HG02852 (cell line): Measurements from ENCODE around the gene MBP.
"Not testable (repeated sequence)": the region's sequence is repeated elsewhere in the genome, so short reads cannot be mapped to it uniquely, and the experiment has no call there.

Experiments used
- ATAC-seq: cut with Tn5 transposase; IDR thresholded peaks from one replicate; pipeline ENCODE4 v1.9.1; 2021; ENCODE audit warnings: mild to moderate bottlenecking, moderate library complexity; ENCODE audit not compliant: unreplicated experiment

Gene MBP

DNA sequence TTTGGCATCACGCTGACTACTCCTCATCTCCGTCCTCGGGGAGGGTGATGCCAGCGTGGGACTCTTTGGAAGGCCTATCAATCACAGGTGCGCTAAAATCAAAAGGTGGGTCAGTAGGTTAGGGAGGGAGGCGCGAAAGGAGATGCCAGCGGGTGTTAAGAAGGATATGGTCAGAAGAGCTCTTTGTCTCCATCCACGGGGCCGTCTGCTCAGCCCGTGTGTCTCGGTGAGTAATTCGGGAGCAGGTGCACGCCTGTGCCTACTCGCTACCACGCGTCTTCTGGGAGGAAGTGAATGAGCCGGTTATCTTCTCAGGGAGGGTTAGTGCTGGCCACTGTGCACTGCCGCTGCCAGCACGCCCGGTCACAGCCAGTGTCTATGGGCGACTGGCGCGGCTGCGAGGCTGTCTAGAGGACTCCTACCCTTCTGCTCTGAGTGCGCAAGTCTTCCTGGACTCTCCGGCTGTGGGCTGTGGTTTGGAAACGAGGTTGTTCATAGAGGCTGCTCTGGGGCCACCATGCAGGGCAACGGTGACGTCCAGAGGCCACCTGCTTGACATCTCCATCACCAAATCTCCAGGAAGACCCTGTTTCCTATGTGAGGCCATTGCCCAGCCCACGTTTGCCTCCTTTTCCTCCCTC is 153.4 kb downstream of the MBP start:
- ATAC-seq, result no peak

DNA sequence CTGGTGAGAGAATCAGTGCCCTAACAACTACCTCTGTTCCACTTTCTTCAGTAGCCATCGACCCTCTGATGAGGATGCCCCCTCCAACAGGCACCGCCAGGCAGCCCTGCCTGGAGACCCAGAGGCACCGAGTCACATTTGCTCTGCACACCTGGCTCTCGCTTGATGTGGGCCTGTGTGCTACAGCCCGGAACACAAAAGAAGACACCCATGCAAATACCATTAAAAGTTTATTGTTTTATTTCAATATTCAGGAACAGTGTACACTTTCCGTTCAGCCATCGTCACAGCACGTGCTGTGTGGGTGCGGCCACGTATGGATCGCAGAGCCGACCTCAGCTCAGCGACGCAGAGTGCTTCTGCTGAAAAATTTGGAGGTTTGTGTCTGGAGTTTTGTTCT is 154.0 kb downstream of the MBP start:
- no peak for ATAC-seq

DNA sequence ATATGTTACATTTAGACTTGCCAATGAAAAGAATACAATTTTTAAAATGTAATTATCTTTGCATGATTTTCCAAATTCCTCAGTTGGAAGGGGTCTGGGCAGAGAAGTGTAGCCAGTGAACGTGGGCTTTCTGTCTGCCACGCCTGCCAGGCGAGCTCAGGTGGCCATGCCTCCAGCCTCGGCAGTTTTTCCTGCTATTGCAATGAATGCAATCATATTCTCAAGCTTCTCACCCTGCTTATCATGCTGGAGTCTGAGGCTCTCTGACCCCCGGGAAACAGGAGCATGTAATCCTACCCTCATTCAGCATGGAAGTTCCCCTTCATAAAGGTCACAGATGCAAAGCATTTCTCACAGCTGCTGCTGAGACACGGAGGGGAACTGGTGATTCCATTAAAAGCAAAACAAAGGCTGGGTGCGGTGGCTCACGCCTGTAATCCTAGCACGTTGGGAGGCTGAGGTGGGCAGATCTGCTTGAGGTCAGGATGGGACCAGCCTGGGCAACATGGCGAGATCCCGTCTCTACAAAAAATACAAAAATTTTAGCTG is 154.8 kb downstream of the MBP start:
- no peak for ATAC-seq

DNA sequence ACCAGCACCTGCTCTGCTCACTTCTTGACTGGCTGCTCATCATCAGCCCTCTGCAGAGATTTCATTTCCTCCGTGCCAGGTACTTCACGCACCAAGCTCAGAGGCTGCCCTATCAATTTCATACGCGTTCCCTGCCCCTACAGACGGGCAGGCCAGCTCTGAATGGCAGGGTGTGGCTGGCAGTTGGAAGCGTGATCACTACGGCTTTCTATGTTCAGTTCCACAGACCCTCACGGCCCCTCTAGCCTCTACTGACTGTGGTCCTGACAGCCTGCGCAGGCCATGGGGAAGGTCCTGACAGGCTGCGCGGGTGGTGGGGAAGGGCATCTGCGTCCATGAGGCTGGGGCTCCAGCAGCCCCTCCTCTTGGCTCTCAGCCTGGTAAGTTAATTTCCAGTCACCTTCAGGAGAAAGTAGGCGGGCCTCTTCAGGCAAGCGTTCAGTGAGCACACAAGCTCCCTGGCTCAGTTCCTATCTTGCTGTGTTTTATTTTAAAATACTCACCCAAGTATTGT is 155.4 kb downstream of the MBP start:
- ATAC-seq, result no peak

DNA sequence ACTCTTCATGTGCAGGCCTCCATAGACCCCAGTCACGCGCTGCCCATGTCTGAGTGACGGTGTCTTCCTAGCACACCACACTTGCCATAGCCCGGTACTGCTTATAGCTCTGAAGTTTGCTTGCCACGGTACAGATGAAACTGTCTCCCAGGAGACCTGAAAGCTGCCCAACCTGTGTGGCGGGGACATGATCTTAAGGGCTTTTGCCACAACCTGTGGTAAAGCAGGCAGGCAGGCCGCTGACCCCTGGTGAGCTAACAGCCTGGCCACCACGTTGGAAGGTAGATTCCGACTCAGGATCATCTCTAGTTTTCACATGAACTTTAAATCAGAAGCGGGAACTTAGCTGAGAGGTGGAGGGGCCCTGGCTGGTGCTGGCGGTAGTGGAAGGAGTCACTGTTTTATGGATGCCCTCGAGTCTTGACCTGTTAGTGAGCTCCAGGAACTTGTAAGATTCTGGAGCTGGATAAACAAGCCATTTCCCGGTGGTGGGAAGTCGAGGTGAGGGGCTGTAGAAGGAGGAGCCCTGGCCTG is 156.9 kb downstream of the MBP start:
- no peak for ATAC-seq

DNA sequence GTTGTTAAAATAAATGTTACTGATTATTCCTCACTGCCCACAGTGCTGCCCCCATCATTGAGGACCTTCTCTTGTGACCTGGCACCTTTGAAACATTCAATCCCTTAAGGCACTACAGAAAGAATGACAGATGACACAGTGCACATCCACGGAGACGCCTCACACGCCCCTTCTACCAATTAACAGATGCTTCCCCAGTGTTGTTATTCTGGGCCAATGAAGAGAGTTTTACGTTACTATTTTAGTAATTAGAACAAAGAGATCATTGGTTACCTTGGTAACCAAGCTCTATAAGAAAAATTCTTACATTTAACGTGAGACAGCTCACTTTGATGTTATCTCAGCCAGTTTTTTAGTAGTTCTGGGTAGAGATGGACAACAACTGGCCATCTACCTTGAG is 158.2 kb downstream of the MBP start:
- no peak for ATAC-seq

DNA sequence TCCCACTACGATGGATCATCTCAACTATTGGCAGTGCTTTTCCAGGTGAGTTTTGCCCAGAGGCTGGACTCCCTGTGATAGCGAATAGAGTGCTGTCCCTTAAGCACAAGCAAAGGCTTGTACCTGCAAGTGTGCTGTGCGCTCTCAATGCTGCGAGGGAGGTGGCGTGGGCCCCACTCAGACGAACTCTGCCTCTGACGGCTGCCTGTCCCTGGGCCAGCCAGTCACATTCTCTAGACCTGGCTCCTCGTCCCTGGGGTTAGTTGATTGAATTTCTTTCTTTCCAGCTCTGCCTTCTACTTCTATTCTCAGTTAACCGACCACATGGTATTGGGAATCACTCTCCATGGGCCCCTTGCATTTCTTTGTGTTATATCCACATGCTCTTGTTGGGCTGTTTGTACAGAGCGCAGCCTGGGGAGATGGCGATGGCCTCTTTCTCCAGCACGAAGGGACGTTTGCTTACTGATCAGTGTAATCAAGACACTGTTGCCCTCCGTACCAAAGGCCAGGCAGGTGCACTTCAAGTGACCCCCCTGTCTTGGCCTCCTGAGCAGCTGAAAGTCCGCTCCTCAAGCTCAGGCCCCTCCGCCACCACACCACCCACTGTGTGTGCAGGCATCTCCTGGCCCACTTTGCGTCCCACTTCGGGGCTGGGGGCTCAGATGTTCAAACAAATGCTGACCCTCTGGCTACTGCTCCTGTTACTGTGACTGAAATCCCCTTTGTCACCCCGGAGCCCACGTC is 158.9 kb downstream of the MBP start:
- no peak for ATAC-seq

DNA sequence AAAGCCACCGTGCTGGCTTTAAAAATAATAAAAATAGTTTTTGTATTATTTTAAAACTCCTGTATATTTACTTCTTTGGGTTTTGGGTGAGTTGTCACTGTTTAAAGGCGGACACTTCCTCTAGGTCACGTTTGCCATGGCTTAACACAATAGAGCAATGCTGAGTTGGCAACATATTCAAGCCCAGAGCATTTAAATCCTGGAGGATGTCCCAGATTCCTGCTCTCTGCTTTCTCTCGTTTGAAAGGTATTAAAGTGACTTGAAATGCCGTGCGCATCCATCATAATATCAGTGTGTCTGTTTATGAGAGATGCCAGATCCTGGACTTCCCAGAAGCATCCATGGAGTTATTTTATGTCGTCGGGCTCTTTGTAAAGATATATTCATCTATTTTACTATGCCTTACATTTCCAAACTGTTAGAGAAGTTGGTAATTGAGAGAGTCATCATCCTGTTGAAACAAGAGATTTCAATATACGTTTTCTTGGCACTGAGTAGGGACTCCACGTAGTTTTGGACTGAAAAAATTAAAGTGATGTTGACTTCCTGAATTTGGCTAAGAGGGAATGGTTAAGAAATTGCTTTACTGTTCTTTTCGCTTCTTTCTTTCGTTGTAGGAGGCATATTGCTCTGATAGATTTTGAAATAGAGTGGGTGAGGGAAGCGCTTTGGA is 159.6 kb downstream of the MBP start:
- ATAC-seq, result no peak

DNA sequence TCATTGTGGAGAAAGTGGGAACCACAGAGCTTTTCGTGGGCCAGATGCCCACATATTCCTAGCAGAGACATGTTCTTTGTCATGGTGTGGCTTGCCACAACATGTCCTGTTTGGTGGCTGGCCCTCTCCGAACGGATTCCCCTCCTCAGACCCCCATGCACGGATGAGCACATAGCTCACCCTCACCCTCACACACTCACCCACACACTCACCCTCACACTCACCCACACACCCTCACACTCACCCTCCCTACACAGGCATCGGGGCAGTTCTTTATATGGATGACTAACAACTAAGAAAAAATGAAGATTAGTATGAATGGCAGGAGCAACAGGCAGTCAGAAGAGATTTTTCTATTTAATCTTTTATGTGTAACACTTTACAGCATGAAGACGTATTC is 160.3 kb downstream of the MBP start:
- no peak for ATAC-seq

DNA sequence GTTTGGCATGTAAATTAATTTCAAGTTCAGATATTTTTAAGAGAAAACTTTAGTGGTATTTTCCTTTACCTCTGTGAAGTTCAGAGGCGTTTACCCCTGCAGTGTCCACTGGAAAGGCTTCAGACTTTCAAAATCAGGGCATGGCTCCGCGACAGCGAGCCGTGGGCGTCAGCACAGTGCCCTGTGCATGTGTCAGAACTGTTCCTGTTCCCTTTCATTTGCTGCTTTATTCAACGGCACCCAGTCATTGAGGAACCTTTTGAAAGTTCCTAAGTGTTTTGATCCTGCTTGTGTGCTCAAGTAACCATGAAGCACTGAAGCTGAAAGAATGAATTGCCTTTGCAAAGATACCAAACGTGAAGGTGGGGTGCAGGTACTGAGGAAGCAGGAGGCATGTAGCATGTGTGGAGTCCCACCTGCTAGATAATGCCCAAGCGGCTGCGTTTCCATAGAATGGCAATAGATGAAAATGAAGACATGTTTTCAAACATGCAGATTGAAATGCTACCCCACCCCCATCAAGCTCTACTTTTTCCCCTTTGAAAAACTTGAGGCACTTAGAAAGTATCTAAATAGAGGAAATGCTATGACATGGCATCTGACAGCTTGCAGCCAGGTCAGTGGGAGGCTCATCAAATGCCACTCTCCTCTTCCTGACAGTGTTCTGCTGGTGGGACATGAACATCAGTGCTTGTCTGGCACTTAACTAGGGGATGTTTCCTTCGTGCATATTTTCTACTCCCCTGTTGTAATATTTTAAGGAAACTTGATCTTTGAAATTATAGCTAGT is 161.6 kb downstream of the MBP start:
- no peak for ATAC-seq

DNA sequence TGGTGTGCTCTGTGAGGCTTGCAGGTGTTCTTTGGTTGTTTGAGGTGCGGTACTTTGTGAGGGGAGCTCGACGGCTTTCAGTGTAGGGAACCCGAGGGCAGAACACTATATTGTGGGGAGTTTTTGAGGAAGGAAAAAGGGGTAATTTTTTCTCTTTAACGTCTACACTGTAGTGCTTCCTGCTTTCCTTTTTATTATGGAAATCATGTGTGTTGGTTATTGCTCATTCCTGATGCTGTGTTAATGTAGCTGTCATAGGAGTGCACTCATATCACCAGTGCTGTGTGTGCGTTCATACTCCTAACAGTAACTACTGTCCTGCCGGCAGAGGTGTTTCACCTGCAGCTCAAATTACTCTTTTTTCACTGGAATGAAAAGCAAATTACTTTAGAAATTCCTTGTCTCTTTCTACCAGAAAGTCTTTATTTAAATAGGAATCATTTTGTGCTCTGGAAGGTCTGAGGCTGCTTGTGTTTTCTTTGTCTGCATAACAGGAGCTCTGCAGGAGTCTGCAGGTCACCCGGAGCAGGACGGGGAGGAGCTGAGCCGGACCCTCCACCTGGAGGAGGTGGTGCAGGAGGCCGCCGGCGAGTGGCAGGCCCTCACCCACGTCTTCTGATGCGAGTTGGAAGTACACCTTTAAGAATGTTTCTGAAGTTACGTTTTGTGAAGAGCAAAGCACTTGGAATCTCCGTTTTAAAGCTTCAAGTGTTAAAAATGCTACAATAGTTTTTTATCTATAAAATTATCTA is 164.7 kb downstream of the MBP start:
- no peak for ATAC-seq

DNA sequence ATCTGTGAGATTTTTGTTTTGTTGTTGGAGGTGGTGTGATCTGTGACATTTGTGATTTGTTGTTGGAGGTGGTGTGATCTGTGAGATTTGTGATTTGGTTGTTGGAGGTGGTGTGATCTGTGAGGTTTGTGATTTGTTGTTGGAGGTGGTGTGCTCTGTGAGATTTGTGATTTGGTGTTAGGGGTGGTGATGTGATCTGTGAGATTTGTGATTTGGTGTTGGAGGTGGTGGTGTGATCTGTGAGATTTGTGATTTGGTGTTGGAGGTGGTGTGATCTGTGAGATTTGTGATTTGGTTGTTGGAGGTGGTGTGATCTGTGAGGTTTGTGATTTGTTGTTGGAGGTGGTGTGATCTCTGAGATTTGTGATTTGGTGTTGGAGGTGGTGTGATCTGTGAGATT is 165.3 kb downstream of the MBP start:
- ATAC-seq, result not testable (repeated sequence)

DNA sequence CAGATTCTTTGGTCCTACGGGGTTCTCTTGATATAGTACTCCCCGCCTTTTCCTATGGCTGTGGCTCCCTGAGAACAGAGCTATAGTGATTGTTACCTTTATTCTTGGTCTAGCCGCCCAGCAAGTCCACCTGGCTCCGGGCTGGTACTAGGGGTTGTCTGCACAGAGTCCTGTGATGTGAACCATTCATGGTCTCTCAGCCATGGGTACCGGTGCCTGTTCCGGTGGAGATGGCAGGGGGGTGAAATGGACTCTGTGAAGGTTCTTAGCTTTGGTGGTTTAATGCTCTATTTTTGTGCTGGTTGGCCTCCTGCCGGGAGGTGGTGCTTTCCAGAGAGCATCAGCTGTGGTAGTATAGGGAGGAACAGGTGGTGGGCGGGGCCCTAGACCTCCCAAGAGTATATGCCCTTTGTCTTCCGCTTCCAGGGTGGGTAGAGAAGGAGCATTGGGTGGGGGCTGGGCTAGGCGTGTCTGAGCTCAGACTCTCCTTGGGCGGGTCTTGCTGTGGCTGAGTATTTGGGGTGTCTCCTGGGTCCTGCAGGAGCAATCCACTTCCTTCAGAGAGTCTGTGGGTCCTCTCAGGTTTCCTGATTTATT is 166.9 kb downstream of the MBP start:
- ATAC-seq, result peak; percentile 58

DNA sequence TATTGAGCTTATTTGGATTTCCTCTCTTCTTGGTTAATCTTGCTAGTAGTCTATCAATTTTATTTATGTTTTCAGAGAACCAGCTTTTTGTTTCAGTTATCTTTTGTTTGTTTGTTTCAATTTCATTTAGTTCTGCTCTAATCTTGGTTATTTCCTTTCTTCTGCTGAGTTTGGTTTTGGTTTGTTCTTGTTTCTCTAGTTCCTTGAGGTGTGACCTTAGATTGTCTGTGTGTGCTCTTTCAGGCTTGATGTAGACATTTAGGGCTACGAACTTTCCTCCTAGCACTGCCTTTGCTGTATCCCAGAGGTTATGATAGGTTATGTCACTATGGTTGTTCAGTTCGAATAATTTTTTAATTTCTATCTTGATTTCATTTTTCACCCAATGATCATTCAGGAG is 168.6 kb downstream of the MBP start:
- peak; percentile 63 for ATAC-seq

DNA sequence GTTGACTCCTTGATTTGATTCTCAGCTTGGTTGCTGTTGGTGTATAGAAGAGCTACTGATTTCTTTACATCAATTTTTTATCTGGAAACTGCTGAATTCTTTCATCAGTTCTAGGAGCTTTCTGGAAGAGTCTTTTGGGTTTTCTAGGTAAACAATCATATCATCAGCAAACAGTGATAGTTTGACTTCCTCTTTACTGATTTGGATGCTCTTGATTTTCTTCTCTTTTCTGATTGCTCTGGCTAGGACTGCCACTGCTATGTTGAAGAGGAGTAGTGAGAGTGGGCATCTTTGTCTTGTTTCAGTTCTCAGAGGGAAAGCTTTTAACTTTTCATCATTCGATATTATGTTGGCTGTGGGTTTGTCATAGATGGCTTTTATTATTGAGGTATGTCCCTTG is 169.7 kb downstream of the MBP start:
- no peak for ATAC-seq

DNA sequence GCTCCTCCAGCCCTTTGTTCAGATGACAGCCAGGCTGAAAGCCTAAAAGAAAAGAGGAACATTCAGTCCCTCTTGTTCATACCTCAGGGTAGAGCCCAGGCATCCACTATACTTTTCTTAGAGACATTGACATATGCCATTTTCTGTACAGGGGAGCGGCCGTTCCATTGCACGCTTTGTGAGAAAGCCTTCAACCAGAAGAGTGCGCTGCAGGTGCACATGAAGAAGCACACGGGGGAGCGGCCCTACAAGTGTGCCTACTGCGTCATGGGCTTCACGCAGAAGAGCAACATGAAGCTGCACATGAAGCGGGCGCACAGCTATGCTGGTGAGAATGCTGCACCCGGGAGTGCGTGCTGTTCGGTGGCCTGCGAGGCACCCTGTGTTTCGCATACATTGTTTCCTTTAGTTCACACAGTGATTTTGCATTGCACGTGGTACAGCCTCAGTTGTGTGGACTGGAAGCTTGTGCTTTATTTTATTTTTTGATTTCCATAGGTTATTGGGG is 172.0 kb downstream of the MBP start:
- ATAC-seq, result no peak

DNA sequence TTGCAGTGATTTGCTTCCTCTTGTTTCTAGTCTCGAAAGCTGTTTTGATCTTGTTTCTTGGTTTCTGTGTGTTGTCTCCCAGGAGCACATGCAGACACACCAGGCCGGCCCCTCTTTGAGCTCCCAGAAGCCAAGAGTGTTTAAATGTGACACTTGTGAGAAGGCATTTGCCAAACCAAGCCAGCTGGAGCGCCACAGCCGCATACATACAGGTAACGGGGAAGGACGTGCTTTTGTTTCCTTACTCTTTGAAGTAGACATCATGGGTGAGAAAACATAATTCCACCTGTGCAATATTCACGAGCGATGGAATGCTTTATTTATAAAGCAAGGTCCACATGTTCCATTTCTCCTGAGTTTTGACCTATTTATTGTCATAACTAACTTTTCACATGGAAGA is 173.0 kb downstream of the MBP start:
- ATAC-seq, result no peak

DNA sequence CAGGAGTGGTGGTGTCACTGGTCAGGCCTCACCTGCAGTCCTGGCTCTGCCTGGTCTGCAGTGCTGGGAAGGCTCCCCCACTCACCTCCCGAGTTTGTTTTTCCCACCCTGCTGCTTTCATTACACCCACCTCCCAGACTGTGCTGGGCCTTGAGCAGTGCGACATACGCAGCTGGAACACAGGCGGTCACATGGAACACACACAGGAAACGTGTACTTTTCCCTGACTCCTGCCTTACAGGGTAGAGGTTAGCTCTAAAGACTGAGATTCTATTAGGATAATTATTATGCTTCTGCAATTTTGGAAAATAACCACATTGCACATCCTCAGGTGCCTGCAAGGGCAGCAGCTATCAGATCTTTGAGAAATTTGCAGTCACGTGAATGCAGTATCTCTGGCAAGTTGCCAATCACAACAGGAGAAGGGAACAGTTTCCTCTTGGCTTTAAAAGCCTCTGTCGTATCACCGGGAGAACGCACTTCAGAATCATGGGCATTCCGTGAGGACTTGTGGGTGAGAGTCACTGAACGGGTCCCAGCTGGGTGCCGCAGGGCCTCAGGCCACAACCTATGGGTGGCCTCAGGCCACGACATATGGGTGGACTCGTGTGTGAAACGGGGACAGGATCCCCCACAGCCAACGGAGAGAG is 173.8 kb downstream of the MBP start:
- ATAC-seq, result no peak
